HEK293T (cell line): ENCODE data around the gene ZSWIM3.
A peak's percentile ranks its signal among the peaks of the same experiment; 100 is the strongest.

ENCODE experiments used
- CTCF ChIA-PET: fragments of 350-600 bp; formaldehyde crosslinking; extraction: SDS; loops from one replicate; lab custom pipeline; 2021; ENCODE audit warnings: antibody characterized with exemption, inconsistent platforms; lab: Yijun Ruan, JAX
- POLR2A ChIA-PET: fragments of 350-600 bp; formaldehyde crosslinking; extraction: SDS; loops from one replicate; lab custom pipeline; 2020; ENCODE audit warnings: antibody characterized with exemption, inconsistent platforms; lab: Yijun Ruan, JAX
- DNase-seq: peaks from one replicate; pipeline ENCODE4 v3.0.0; 2012; ENCODE audit warnings: mixed read lengths; ENCODE audit errors: extremely low spot score
- ARNT ChIP-seq: fragments of 450-650 bp; IDR thresholded peaks from 2 replicates; pipeline ENCODE4 v1.6.1; 2017; ENCODE audit warnings: mild to moderate bottlenecking
- BHLHE40 ChIP-seq: fragments of 450-650 bp; IDR thresholded peaks from 2 replicates; pipeline ENCODE4 v1.6.1; 2016; ENCODE audit warnings: mild to moderate bottlenecking, moderate library complexity, borderline replicate concordance
- CTBP1 ChIP-seq: fragments of 450-650 bp; IDR thresholded peaks from 2 replicates; pipeline ENCODE4 v1.6.1; 2016; ENCODE audit warnings: borderline replicate concordance
- ELF4 ChIP-seq: fragments of 450-650 bp; IDR thresholded peaks from 2 replicates; pipeline ENCODE4 v1.6.1; 2017; ENCODE audit warnings: antibody characterized with exemption
- FOXA1 ChIP-seq: fragments of 450-650 bp; IDR thresholded peaks from 2 replicates; pipeline ENCODE4 v1.6.1; 2016; ENCODE audit warnings: mild to moderate bottlenecking
- FOXK2 ChIP-seq: fragments of 450-650 bp; IDR thresholded peaks from 2 replicates; pipeline ENCODE4 v1.6.1; 2016; ENCODE audit warnings: mild to moderate bottlenecking
- FOXM1 ChIP-seq: fragments of 450-650 bp; IDR thresholded peaks from 2 replicates; pipeline ENCODE4 v1.6.1; 2017; ENCODE audit warnings: mild to moderate bottlenecking, borderline replicate concordance
- HDGF ChIP-seq: fragments of 450-650 bp; IDR thresholded peaks from 2 replicates; pipeline ENCODE4 v1.6.1; 2017; ENCODE audit warnings: antibody characterized with exemption, borderline replicate concordance
- L3MBTL2 ChIP-seq: fragments of 450-650 bp; conservative IDR thresholded peaks from 2 replicates; pipeline ENCODE4 v1.6.1; 2016; ENCODE audit warnings: mild to moderate bottlenecking
- LEF1 ChIP-seq: fragments of 450-650 bp; IDR thresholded peaks from 2 replicates; pipeline ENCODE4 v1.6.1; 2017; ENCODE audit warnings: mild to moderate bottlenecking, borderline replicate concordance
- NFRKB ChIP-seq: fragments of 450-650 bp; IDR thresholded peaks from 2 replicates; pipeline ENCODE4 v1.6.1; 2016; ENCODE audit warnings: mild to moderate bottlenecking, moderate library complexity
- SP1 ChIP-seq: fragments of 450-650 bp; IDR thresholded peaks from 2 replicates; pipeline ENCODE4 v1.6.1; 2017
- SUZ12 ChIP-seq: fragments of 450-650 bp; IDR thresholded peaks from 2 replicates; pipeline ENCODE4 v1.6.1; 2016; ENCODE audit warnings: mild to moderate bottlenecking
- TARDBP ChIP-seq: fragments of 450-650 bp; IDR thresholded peaks from 2 replicates; pipeline ENCODE4 v1.6.1; 2016
- ZNF384 ChIP-seq: fragments of 450-650 bp; IDR thresholded peaks from 2 replicates; pipeline ENCODE4 v1.6.1; 2016
- TF ChIP-seq, protein P1 (sequence below): fragments of 450-650 bp; IDR thresholded peaks from 2 replicates; pipeline ENCODE4 v1.6.1; 2016

Gene ZSWIM3

DNA sequence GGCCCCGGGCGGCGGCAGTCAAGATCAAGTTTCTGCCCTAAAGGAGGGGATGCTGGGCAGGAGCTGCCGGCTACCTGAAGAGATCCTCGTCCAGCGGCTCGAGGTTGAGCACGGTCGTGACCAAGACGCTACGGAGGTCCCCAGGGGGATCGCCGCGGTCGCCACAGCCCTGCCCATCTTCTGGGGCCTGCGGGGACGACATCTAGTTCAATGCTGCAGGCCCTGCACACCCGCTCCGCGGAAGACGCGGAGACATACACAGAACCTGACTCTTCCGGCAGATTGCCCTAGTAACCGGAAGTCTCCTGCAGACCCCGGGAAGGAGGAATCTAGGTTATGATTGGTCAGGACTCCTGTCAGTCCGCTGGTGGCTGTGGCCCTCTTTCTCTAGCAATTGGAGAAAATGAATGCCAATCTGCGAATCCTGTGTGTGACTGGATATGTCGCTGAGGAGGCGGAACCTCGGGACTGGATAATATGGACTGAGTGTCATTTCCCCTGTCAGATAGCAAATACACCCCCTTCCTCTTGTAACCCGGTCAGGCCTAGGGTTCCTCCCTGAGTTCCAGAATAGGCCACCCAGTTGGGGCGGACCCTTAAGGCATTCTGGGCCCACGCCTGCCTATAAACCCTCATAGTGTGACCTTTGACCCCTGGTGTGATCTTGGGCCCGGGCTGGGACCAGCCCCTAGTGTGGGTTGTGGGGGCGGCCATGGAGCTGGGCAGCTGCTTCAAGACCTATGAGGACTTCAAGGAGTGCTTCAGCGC, at the start of gene ZSWIM3, which contains the start of gene ACOT8:
ZSWIM3 (plus strand) TSS at position 501 of the 768 bp plus-strand sequence; CDS start at position 713, 212 bp downstream.
ACOT8 (minus strand) TSS at position 279 of the 768 bp plus-strand sequence; CDS start at position 202, 77 bp downstream.
- TF ChIP-seq BHLHE40 (no peak), NFRKB (no peak), ELF4 (peak; percentile 84), FOXK2 (no peak), ARNT (no peak), FOXM1 (0 out of 2 replicates have a peak, but pooled peaks have one; percentile 23), CTBP1 (no peak), TARDBP (no peak), LEF1 (0 out of 2 replicates have a peak, but pooled peaks have one; percentile 35), ZNF384 (no peak), SP1 (no peak), HDGF (0 out of 2 replicates have a peak, but pooled peaks have one; percentile 32), FOXA1 (no peak), SUZ12 (no peak), L3MBTL2 (peak; percentile 48)
- TF ChIP-seq, protein P1, sequence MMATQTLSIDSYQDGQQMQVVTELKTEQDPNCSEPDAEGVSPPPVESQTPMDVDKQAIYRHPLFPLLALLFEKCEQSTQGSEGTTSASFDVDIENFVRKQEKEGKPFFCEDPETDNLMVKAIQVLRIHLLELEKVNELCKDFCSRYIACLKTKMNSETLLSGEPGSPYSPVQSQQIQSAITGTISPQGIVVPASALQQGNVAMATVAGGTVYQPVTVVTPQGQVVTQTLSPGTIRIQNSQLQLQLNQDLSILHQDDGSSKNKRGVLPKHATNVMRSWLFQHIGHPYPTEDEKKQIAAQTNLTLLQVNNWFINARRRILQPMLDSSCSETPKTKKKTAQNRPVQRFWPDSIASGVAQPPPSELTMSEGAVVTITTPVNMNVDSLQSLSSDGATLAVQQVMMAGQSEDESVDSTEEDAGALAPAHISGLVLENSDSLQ: peak; percentile 100
- CTCF ChIA-PET: no interaction called here
- DNase-seq: peak; percentile 99
- POLR2A ChIA-PET: interaction anchor here (0.8 to 2.9 kb wide), 13 partner anchors 13 to 77 kb away, joined by 3 to 9 read pairs (median 5); partner anchors contain the start of genes PCIF1, SNX21, UBE2C and ZSWIM1

DNA sequence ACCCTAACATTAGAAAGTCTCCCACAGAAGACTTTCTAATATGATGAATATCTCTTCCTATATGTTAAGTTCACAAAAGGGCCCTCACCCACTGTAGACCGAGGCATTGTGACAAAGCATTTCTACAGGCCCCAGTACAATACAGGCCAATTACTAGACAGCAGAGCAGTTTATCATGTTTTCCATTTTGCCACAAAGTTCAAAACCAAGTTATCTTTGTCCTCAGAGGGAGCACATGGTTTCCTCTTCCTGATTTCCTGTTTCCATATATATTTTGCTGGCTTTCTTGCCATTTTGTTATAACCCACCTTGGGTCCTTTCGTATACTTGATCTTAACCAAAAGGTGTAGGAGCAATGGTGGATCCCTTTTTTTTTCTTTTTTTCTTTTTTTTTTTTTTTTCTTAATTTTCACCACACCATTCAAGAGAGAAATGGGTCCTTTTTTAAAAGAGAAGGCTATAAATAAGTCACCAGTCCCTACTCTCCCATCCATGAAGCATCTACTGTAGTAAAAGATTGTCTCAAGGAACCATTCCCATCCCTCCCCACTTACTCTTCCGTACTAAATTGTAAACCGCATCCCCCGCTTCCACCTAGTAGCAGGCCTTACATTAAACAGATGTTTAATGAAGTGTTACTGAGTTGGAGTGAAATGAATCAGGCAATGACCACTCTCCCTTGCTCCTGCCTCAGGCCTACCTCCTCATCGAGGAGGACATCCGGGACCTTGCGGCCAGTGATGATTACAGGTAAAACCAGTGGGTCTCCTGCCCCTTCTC, 47.0 kb upstream of the ZSWIM3 start:
- ChIA-PET CTCF (no interaction called here), POLR2A (no interaction called here)
- no peak for DNase-seq

DNA sequence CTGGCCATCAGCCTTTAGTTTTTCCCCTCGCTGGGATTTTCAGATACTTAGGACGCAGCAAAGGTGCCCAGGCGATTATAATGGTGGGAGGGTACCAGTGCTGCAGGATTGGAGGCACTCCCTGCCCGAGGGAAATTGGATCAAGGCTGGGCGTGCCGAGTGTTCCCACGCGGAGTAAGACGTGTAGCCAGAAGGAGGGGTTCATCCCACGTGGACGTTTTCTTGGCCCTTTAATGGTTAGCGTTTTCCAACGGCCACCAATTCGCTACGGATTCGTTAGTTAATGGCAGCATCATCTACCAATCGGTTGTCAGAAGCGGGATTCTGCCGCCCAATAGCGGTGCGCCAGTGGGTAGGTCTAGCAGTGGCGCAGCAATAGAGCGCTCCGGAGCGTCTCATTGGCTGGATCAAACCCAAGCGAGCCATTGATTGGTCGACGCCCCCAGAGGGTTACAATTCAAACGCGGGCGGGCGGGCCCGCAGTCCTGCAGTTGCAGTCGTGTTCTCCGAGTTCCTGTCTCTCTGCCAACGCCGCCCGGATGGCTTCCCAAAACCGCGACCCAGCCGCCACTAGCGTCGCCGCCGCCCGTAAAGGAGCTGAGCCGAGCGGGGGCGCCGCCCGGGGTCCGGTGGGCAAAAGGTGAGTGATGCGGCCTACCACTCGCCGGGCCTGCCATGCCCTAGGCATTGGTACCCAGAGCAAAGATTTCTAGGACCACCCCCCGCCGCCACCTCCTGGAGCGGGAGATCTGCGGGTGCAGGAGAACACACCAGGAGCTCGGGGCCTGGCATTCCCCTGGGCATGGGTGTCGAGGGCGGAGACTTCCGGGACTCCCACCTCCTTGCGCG, 45.0 kb upstream of the ZSWIM3 start, which contains the start of gene UBE2C:
UBE2C (plus strand) TSS at position 488 of the 849 bp plus-strand sequence; CDS start at position 540, 52 bp downstream.
- TF ChIP-seq, protein P1: peak; percentile 99
- TF ChIP-seq FOXM1: peak; percentile 100
- no peak for TF ChIP-seq ARNT
- peak; percentile 86 for TF ChIP-seq L3MBTL2
- TF ChIP-seq CTBP1: no peak
- CTCF ChIA-PET: interaction anchor here (0.7 kb wide), 1 partner anchor 316 kb away, joined by 3 read pairs; no protein-coding TSS in a partner anchor
- DNase-seq: peak; percentile 97
- POLR2A ChIA-PET: interaction anchor here (1.2 to 3.5 kb wide), 6 partner anchors 10 to 122 kb away, joined by 4 to 10 read pairs (median 5); partner anchors contain the start of genes ACOT8, PCIF1, SNX21 and ZSWIM3

More for the DNA sequence above, 47.0 kb upstream of the ZSWIM3 start:
- TF ChIP-seq FOXM1 (no peak), LEF1 (no peak), HDGF (no peak), FOXK2 (no peak), SUZ12 (no peak), CTBP1 (no peak), FOXA1 (no peak), SP1 (no peak), ZNF384 (no peak), BHLHE40 (no peak), L3MBTL2 (no peak)
- TF ChIP-seq, protein P1: no peak

DNA sequence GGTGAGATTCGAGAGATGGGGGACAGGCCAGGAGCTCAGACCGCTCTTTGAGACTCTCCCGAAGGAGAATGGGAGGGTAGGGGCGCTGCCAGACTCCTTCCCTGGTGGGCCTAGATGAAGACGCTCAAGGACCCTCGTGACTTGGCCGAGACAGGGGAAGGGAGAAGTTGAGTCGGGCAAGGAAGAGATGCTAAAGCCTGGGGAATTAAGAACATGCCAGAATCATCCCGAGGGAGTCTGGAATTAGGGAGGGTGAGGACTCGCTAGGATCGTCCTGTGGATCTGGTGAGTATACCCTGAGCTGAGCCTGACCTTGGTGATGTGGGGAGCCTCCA, 44.4 kb upstream of the ZSWIM3 start:
- ChIA-PET CTCF (interaction anchor here (0.7 kb wide), 1 partner anchor 315 kb away, joined by 3 read pairs; no protein-coding TSS in a partner anchor), POLR2A (interaction anchor here (0.8 to 3.5 kb wide), 7 partner anchors 8 to 121 kb away, joined by 3 to 10 read pairs (median 4); partner anchors contain the start of genes ACOT8, PCIF1, SNX21 and ZSWIM3)
- TF ChIP-seq SP1 (no peak), L3MBTL2 (no peak), FOXM1 (no peak), LEF1 (no peak), ARNT (no peak), BHLHE40 (no peak)
- DNase-seq: no peak
